A549 (cell line): ENCODE data around the gene AMFR. TPM values are rescaled to one million over a fixed set of nuclear protein-coding genes. Genes with fewer than 3 reads are reported as not detected.

Source experiments
- ATAC-seq, 2 experiments: fragments of 200-7000 bp in 1 of 2; fragments of >200 bp in 1 of 2; cut with Nextera tagmentation in 1 of 2; cut with Tn5 transposase in 1 of 2; 3 replicates each; pipeline versions ENCODE4 v1.8.0 to v1.9.1; 2018 to 2020; ENCODE audit warnings: mild to moderate bottlenecking in 1 of 2, moderate library complexity in 1 of 2
- CTCF ChIA-PET: fragments of 300-600 bp; sonication (Branson Sonifier 250); formaldehyde crosslinking; extraction: SDS; loops from one replicate; lab custom pipeline; 2021; ENCODE audit warnings: antibody characterized with exemption, inconsistent platforms; lab: Yijun Ruan, JAX
- POLR2A ChIA-PET: fragments of 350-600 bp; formaldehyde crosslinking; extraction: SDS; loops from one replicate; lab custom pipeline; 2021; ENCODE audit warnings: antibody characterized with exemption, inconsistent platforms; lab: Yijun Ruan, JAX
- DNase-seq, 2 experiments: peaks; one replicate each; pipeline versions ENCODE4 v3.0.0 to v3.0.0-alpha.2; 2011 to 2016; ENCODE audit warnings: low read depth in 1 of 2, low spot score in 1 of 2
- FAIRE-seq: peaks from 2 replicates; lab custom pipeline; 2011; peaks lifted over from hg19 to GRCh38; lab: Jason Lieb, UNC
- H3K27ac ChIP-seq, 2 experiments: fragments of >200 bp; sonication (Bioruptor Twin); formaldehyde crosslinking; 3 replicates each; pipeline ENCODE4 v1.5.1; 2016 to 2017
- H3K4me1 ChIP-seq: fragments of >200 bp; sonication (Bioruptor Twin); formaldehyde crosslinking; 3 replicates; pipeline ENCODE4 v1.6.1; 2016
- H3K4me2 ChIP-seq: fragments of >200 bp; sonication (Bioruptor Twin); formaldehyde crosslinking; 3 replicates; pipeline ENCODE4 v1.6.1; 2016
- H3K4me3 ChIP-seq: fragments of >200 bp; sonication (Bioruptor Twin); formaldehyde crosslinking; 3 replicates; pipeline ENCODE4 v1.5.1; 2016
- H3K9me3 ChIP-seq: fragments of >200 bp; sonication (Bioruptor Twin); formaldehyde crosslinking; 3 replicates; pipeline ENCODE4 v1.6.1; 2016
- BHLHE40 ChIP-seq: IDR thresholded peaks from 2 replicates; pipeline ENCODE4 v1.6.1; 2012; ENCODE audit warnings: low read depth, low read length, inconsistent platforms
- CBX2 ChIP-seq: fragments of 200-600 bp; sonication (generic); IDR thresholded peaks from 2 replicates; pipeline ENCODE4 v1.6.1; 2016; ENCODE audit warnings: low read depth, mild to moderate bottlenecking, borderline replicate concordance
- CBX8 ChIP-seq: fragments of 200-600 bp; sonication (generic); IDR thresholded peaks from 2 replicates; pipeline ENCODE4 v1.6.1; 2016
- CHD2 ChIP-seq: fragments of 150-350 bp; IDR thresholded peaks from 2 replicates; pipeline ENCODE4 v1.6.1; 2014; ENCODE audit warnings: low read length; ENCODE audit not compliant: partially characterized antibody
- ELK1 ChIP-seq: fragments of 150-350 bp; IDR thresholded peaks from 2 replicates; pipeline ENCODE4 v1.6.1; 2014; ENCODE audit warnings: low read depth, mild to moderate bottlenecking, low read length
- ESRRA ChIP-seq: fragments of 150-350 bp; IDR thresholded peaks from 2 replicates; pipeline ENCODE4 v1.6.1; 2014; ENCODE audit warnings: mild to moderate bottlenecking, low read length, borderline replicate concordance
- FOSB ChIP-seq: fragments of 250-450 bp; sonication (Bioruptor Pico); IDR thresholded peaks from 2 replicates; pipeline ENCODE4 v1.5.0; 2020; ENCODE audit warnings: mild to moderate bottlenecking, moderate library complexity
- FOSL2 ChIP-seq, 2 experiments: fragments of 450-650 bp in 1 of 2; fragments of >200 bp in 1 of 2; sonication (Bioruptor Twin) in 1 of 2; formaldehyde crosslinking; IDR thresholded peaks; 2 replicates each; pipeline versions ENCODE4 v1.5.0 to v1.6.1; 2016 to 2020; ENCODE audit warnings: mild to moderate bottlenecking in 1 of 2, moderate library complexity in 1 of 2
- HDAC2 ChIP-seq: fragments of 200-600 bp; sonication (generic); IDR thresholded peaks from 2 replicates; pipeline ENCODE4 v1.6.1; 2016
- HES2 ChIP-seq: fragments of >200 bp; sonication (Bioruptor Twin); formaldehyde crosslinking; IDR thresholded peaks from 2 replicates; pipeline ENCODE4 v1.6.1; 2016
- HEYL ChIP-seq: fragments of 250-450 bp; sonication (Bioruptor Pico); IDR thresholded peaks from 2 replicates; pipeline ENCODE4 v1.8.0; 2021; ENCODE audit warnings: mild to moderate bottlenecking, moderate library complexity
- HOXA7 ChIP-seq: fragments of 250-450 bp; sonication (Bioruptor Pico); IDR thresholded peaks from 2 replicates; pipeline ENCODE4 v1.5.0; 2020; ENCODE audit warnings: mild to moderate bottlenecking, moderate library complexity
- HOXB13 ChIP-seq: fragments of 250-450 bp; sonication (Bioruptor Pico); IDR thresholded peaks from 2 replicates; pipeline ENCODE4 v1.5.0; 2020; ENCODE audit warnings: low read depth, mild to moderate bottlenecking, moderate library complexity
- NPAS2 ChIP-seq: fragments of 250-450 bp; sonication (Bioruptor Pico); IDR thresholded peaks from 2 replicates; pipeline ENCODE4 v1.8.0; 2022; ENCODE audit warnings: mild to moderate bottlenecking, moderate library complexity, borderline replicate concordance
- PBX3 ChIP-seq: IDR thresholded peaks from 2 replicates; pipeline ENCODE4 v1.6.1; 2012
- PHF8 ChIP-seq: fragments of 200-600 bp; sonication (generic); IDR thresholded peaks from 2 replicates; pipeline ENCODE4 v1.6.1; 2016; ENCODE audit warnings: low read depth, mild to moderate bottlenecking, antibody characterized with exemption, moderate library complexity, borderline replicate concordance
- POLR2AphosphoS2 ChIP-seq: conservative IDR thresholded peaks from 2 replicates; pipeline ENCODE4 v1.6.1; 2012; ENCODE audit warnings: low read length, improper control_type of control experiment, inconsistent platforms
- RCOR1 ChIP-seq: fragments of 150-350 bp; IDR thresholded peaks from 2 replicates; pipeline ENCODE4 v1.6.1; 2014; ENCODE audit warnings: antibody characterized with exemption, low read length, low read depth
- SMC3 ChIP-seq: fragments of >200 bp; sonication (Bioruptor Twin); formaldehyde crosslinking; IDR thresholded peaks from 3 replicates; pipeline ENCODE4 v1.6.1; 2018; ENCODE audit warnings: inconsistent platforms
- TFCP2L1 ChIP-seq: fragments of 250-450 bp; sonication (Bioruptor Pico); IDR thresholded peaks from 2 replicates; pipeline ENCODE4 v1.5.0; 2021; ENCODE audit warnings: mild to moderate bottlenecking
- ZC3H11A ChIP-seq: fragments of 450-650 bp; IDR thresholded peaks from 2 replicates; pipeline ENCODE4 v1.6.1; 2014; ENCODE audit warnings: antibody characterized with exemption, mild to moderate bottlenecking
- ZFP36 ChIP-seq: fragments of 450-650 bp; IDR thresholded peaks from 2 replicates; pipeline ENCODE4 v1.6.1; 2014; ENCODE audit warnings: borderline replicate concordance; ENCODE audit not compliant: partially characterized antibody
- ZNF302 ChIP-seq: fragments of 250-450 bp; sonication (Bioruptor Pico); IDR thresholded peaks from 2 replicates; pipeline ENCODE4 v1.9.0; 2021; ENCODE audit warnings: inconsistent platforms, mild to moderate bottlenecking, moderate library complexity
- ZSCAN20 ChIP-seq: fragments of 250-450 bp; sonication (Bioruptor Pico); IDR thresholded peaks from 2 replicates; pipeline ENCODE4 v1.8.0; 2022; ENCODE audit warnings: mild to moderate bottlenecking, moderate library complexity
- whole genome bisulfite sequencing: methylation state at CpG from one replicate; pipeline ENCODE4 v1.1.6; 2017; ENCODE audit errors: missing lambda C conversion rate; 5-methylcytosine and 5-hydroxymethylcytosine counted together
- polyA plus RNA-seq, 4 experiments: library from polyadenylated mRNA; depleted of rRNA in 3 of 4; stranded (reverse); fragments of >200 nt; fragmentation: RNase III in 1 of 4; extraction: RNeasy Plus Mini Kit Qiagen cat#74134 plus additional on column Dnase treatment in 1 of 4; gene quantifications; 2 replicates in 3 of 4; 3 replicates in 1 of 4; pipeline ENCODE4 v1.2.3, GENCODE V29; 2011 to 2017
- TF ChIP-seq, protein P1 (sequence below): fragments of 200-600 bp; sonication (generic); IDR thresholded peaks from 2 replicates; pipeline ENCODE4 v1.6.1; 2016; ENCODE audit warnings: antibody characterized with exemption, mild to moderate bottlenecking, moderate library complexity
- TF ChIP-seq, protein P2 (sequence below): fragments of >200 bp; sonication (Bioruptor Twin); formaldehyde crosslinking; IDR thresholded peaks from 3 replicates; pipeline ENCODE4 v1.5.1; 2016
- TF ChIP-seq, protein P3 (sequence below): fragments of 250-450 bp; sonication (Bioruptor Pico); IDR thresholded peaks from 2 replicates; pipeline ENCODE4 v1.5.0; 2020; ENCODE audit warnings: low read depth, mild to moderate bottlenecking, moderate library complexity

AMFR gene
- polyA plus RNA-seq, 2 of the 4 experiments (the other 2 are of a cell fraction) = 68.9 to 88.5 TPM

DNA sequence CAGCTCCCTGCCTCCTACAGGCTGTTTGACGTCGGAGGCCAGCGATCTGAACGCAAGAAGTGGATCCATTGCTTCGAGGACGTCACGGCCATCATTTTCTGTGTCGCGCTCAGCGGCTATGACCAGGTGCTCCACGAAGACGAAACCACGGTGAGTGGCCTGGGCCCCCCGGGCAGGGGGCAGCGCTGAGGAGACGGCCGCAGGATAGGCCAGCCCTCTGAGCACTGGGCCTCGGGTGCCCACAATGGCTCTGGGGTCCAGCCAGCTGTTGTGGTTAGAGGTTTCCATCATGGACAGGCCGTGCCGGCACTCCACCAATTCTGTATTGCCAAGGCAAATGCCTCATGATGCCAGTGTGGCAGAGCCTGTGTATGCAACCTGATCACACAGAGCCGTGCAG, 88.6 kb downstream of the AMFR start:
- H3K27ac ChIP-seq = no peak overlapping the region
- 87% methylated on average over 20 of the region's 21 CpGs for WGBS
- TF ChIP-seq RCOR1 (no peak), ZFP36 (no peak), NPAS2 (no peak), HOXA7 (CRISPR knock-in tag) (no peak), CBX2 (no peak), CHD2 (no peak), TFCP2L1 (CRISPR knock-in tag) (no peak), PBX3 (no peak), PHF8 (no peak), SMC3 (no peak)
- TF ChIP-seq, protein P1, sequence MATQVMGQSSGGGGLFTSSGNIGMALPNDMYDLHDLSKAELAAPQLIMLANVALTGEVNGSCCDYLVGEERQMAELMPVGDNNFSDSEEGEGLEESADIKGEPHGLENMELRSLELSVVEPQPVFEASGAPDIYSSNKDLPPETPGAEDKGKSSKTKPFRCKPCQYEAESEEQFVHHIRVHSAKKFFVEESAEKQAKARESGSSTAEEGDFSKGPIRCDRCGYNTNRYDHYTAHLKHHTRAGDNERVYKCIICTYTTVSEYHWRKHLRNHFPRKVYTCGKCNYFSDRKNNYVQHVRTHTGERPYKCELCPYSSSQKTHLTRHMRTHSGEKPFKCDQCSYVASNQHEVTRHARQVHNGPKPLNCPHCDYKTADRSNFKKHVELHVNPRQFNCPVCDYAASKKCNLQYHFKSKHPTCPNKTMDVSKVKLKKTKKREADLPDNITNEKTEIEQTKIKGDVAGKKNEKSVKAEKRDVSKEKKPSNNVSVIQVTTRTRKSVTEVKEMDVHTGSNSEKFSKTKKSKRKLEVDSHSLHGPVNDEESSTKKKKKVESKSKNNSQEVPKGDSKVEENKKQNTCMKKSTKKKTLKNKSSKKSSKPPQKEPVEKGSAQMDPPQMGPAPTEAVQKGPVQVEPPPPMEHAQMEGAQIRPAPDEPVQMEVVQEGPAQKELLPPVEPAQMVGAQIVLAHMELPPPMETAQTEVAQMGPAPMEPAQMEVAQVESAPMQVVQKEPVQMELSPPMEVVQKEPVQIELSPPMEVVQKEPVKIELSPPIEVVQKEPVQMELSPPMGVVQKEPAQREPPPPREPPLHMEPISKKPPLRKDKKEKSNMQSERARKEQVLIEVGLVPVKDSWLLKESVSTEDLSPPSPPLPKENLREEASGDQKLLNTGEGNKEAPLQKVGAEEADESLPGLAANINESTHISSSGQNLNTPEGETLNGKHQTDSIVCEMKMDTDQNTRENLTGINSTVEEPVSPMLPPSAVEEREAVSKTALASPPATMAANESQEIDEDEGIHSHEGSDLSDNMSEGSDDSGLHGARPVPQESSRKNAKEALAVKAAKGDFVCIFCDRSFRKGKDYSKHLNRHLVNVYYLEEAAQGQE = no peak
- TF ChIP-seq, protein P2, sequence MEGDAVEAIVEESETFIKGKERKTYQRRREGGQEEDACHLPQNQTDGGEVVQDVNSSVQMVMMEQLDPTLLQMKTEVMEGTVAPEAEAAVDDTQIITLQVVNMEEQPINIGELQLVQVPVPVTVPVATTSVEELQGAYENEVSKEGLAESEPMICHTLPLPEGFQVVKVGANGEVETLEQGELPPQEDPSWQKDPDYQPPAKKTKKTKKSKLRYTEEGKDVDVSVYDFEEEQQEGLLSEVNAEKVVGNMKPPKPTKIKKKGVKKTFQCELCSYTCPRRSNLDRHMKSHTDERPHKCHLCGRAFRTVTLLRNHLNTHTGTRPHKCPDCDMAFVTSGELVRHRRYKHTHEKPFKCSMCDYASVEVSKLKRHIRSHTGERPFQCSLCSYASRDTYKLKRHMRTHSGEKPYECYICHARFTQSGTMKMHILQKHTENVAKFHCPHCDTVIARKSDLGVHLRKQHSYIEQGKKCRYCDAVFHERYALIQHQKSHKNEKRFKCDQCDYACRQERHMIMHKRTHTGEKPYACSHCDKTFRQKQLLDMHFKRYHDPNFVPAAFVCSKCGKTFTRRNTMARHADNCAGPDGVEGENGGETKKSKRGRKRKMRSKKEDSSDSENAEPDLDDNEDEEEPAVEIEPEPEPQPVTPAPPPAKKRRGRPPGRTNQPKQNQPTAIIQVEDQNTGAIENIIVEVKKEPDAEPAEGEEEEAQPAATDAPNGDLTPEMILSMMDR = no peak
- no peaks in the 10 kb centered on the region for H3K9me3 ChIP-seq
- H3K4me1 ChIP-seq = peaks cover 4% of the 10 kb centered on the region; the same call in 2 of the 3 replicates
- no peak for DNase-seq
- no peak overlapping the region for H3K4me2 ChIP-seq
- no peak for ATAC-seq
- no peak for FAIRE-seq
- H3K4me3 ChIP-seq = no peak overlapping the region
- CTCF ChIA-PET = interaction anchor here (0.7 to 0.9 kb wide), 2 partner anchors 20 to 23 kb away, joined by 3 read pairs; no protein-coding TSS in a partner anchor
- POLR2A ChIA-PET = no interaction called here

DNA sequence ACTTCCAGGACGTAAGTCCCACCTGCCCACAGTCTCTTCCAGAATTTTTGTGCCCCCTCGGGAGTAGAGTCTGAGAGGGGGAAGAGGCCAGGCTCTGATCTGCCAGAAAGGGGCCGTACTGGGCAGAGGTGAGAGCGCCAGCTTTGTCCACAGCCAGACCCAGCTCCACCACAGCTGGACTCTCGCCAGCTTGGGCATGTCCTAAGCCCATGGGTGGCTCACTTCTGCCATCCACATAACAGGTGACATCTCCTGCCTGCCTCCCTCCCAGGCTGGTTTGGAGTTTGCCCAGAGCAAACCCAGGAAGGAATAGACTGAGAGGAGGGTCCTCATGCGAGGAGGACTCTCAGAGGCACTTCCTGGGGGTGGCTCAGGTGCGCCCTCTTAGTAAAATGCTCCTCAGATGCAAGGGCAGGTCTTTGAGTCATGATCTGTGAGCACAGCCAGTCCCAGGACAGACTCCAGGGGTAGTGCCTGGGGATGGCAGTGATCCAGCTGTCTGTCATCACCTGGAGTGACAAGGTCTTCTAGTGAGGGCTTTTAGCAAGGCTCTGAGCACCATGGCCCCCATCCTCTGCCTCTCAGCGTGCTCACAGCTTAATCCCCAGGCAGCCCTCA, 89.2 kb downstream of the AMFR start:
- DNase-seq = no peak
- 81% methylated on average over 7 of the region's 8 CpGs for WGBS
- H3K4me3 ChIP-seq = no peak overlapping the region
- ChIA-PET CTCF (interaction anchor here (0.7 to 0.9 kb wide), 2 partner anchors 20 to 23 kb away, joined by 3 read pairs; no protein-coding TSS in a partner anchor), POLR2A (no interaction called here)
- no peaks in the 10 kb centered on the region for H3K9me3 ChIP-seq
- no peak for ATAC-seq
- no peak for FAIRE-seq
- H3K4me1 ChIP-seq = peaks cover 4% of the 10 kb centered on the region; the same call in 2 of the 3 replicates
- H3K4me2 ChIP-seq = no peak overlapping the region
- TF ChIP-seq HOXB13 (CRISPR knock-in tag) (no peak), HDAC2 (no peak), BHLHE40 (no peak), ZSCAN20 (no peak), CBX8 (no peak), ZC3H11A (no peak), HES2 (no peak), POLR2AphosphoS2 (no peak), FOSL2 (IDR thresholded peaks at IDR 0.05) (no peak), FOSL2 (CRISPR knock-in tag; IDR thresholded peaks at IDR 0.05) (no peak), PHF8 (no peak), HEYL (CRISPR knock-in tag) (no peak), ZNF302 (CRISPR knock-in tag) (no peak), ELK1 (no peak), FOSB (CRISPR knock-in tag) (no peak), ESRRA (no peak)
- TF ChIP-seq, protein P3, sequence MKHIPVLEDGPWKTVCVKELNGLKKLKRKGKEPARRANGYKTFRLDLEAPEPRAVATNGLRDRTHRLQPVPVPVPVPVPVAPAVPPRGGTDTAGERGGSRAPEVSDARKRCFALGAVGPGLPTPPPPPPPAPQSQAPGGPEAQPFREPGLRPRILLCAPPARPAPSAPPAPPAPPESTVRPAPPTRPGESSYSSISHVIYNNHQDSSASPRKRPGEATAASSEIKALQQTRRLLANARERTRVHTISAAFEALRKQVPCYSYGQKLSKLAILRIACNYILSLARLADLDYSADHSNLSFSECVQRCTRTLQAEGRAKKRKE (CRISPR knock-in tag) = no peak
- no peak overlapping the region; a peak in 1 of 6 replicates for H3K27ac ChIP-seq
